Stimulated activated CD8-positive, alpha-beta memory T cell treated with anti-CD3 and anti-CD28 coated beads, Interleukin-12 subunit alpha, Interleukin-12 subunit beta, amount 100 ng/mL, for 24 hours (primary cell): Measurements from ENCODE around the gene LAMA2.

Experiments used
- DNase-seq: peaks from one replicate; pipeline ENCODE4 v3.0.0-alpha.2; 2020; ENCODE audit errors: extremely low read depth

Gene LAMA2

GRCh38 chr6:128882991-128883611, at the start of gene LAMA2:
TSS of gene LAMA2 (plus strand) at chr6:128883138. CDS start at chr6:128883246, 108 bp downstream.
- no peak for DNase-seq

- no peak for DNase-seq
Measured at GRCh38 chr6:128836761-128837160, 46.2 kb upstream of the LAMA2 start.

GRCh38 chr6:128841518-128841917, 41.4 kb upstream of the LAMA2 start:
- DNase-seq = no peak

GRCh38 chr6:128844598-128844997, 38.3 kb upstream of the LAMA2 start:
- DNase-seq = no peak

GRCh38 chr6:128847431-128848210, 35.3 kb upstream of the LAMA2 start:
- no peak for DNase-seq

- DNase-seq = no peak
Measured at GRCh38 chr6:128848212-128848935, 34.6 kb upstream of the LAMA2 start.

GRCh38 chr6:128855581-128856085, 27.3 kb upstream of the LAMA2 start:
- no peak for DNase-seq

- no peak for DNase-seq
Measured at GRCh38 chr6:128857806-128858205, 25.1 kb upstream of the LAMA2 start.

- DNase-seq = no peak
Measured at GRCh38 chr6:128860782-128861181, 22.2 kb upstream of the LAMA2 start.

GRCh38 chr6:128863983-128864382, 19.0 kb upstream of the LAMA2 start:
- no peak for DNase-seq

- no peak for DNase-seq
Measured at GRCh38 chr6:128870746-128871145, 12.2 kb upstream of the LAMA2 start.

GRCh38 chr6:128874863-128875262, 8.1 kb upstream of the LAMA2 start:
- DNase-seq = no peak

GRCh38 chr6:128882560-128882959, 378 bp upstream of the LAMA2 start:
- DNase-seq = no peak

GRCh38 chr6:128883906-128884305, 968 bp downstream of the LAMA2 start:
- DNase-seq = no peak

- no peak for DNase-seq
Measured at GRCh38 chr6:128885381-128885780, 2.4 kb downstream of the LAMA2 start.

GRCh38 chr6:128886706-128887105, 3.8 kb downstream of the LAMA2 start:
- no peak for DNase-seq

GRCh38 chr6:128888444-128889175, 5.7 kb downstream of the LAMA2 start:
- DNase-seq = no peak

- no peak for DNase-seq
Measured at GRCh38 chr6:128889870-128890269, 6.9 kb downstream of the LAMA2 start.

GRCh38 chr6:128892079-128892478, 9.1 kb downstream of the LAMA2 start:
- DNase-seq = no peak

- no peak for DNase-seq
Measured at GRCh38 chr6:128899341-128900050, 16.6 kb downstream of the LAMA2 start.

- no peak for DNase-seq
Measured at GRCh38 chr6:128903715-128904114, 20.8 kb downstream of the LAMA2 start.
